C4-2B (cell line): ENCODE measurements around the gene SUSD5.

Source experiments
- CTCF ChIP-seq: fragments of 450-650 bp; conservative IDR thresholded peaks from 2 replicates; pipeline ENCODE4 v1.5.1; 2017; ENCODE audit warnings: mild to moderate bottlenecking
- ZFX ChIP-seq: fragments of 450-650 bp; IDR thresholded peaks from 2 replicates; pipeline ENCODE4 v1.6.1; 2017

- TF ChIP-seq CTCF: no peak
- TF ChIP-seq ZFX: no peak
These were observed 84.5 kb downstream of the SUSD5 start for GRCh38 chr3:33134026-33134625.
